ENCODE measurements around the gene AATF. TPM values are rescaled to one million over a fixed set of nuclear protein-coding genes. Genes with fewer than 3 reads are reported as not detected.

The AATF gene
- total RNA-seq, 1 donor from 2014 or later: 28.9 TPM

GRCh38 chr17:36977568-36977967 lies 28.8 kb downstream of the AATF start:
- peaks cover 10% of the 10 kb centered on the region for H4K20me1 ChIP-seq (ENCODE audit: low read depth)
- TF ChIP-seq CTCF (IDR thresholded peaks at IDR 0.05): no peak
- TF ChIP-seq EZH2 (IDR thresholded peaks at IDR 0.05): no peak
- no peak for TF ChIP-seq EZH2phosphoT487 (IDR thresholded peaks at IDR 0.05)
- no peak overlapping the region for H3K27ac ChIP-seq
- Mint-ChIP-seq H3K27ac (no peak overlapping the region), H3K9me3 (no peaks in the 10 kb centered on the region), H3K4me3 (no peak overlapping the region), H3K4me1 (peaks cover 19% of the 10 kb centered on the region), H3K27me3 (ENCODE audit: insufficient read depth, low read depth) (peaks cover 2% of the 10 kb centered on the region), H3K36me3 (peaks cover 1% of the 10 kb centered on the region)
- no peaks in the 10 kb centered on the region for H3K27me3 ChIP-seq
- H3K9ac ChIP-seq: no peak overlapping the region
- no peak for DNase-seq (ENCODE audit: low spot score)
- no peaks in the 10 kb centered on the region for H3K36me3 ChIP-seq
- H3K79me2 ChIP-seq (ENCODE audit: low read depth): peaks cover 29% of the 10 kb centered on the region
- H3K9me3 ChIP-seq (ENCODE audit: low read depth): no peaks in the 10 kb centered on the region
- no peak overlapping the region for H2AFZ ChIP-seq (replicated peaks)
- H3K4me1 ChIP-seq: peaks cover 30% of the 10 kb centered on the region
- peaks cover 6% of the 10 kb centered on the region for H3F3A ChIP-seq (ENCODE audit: low read depth)
- no peak overlapping the region for H3K4me2 ChIP-seq
- no peak overlapping the region for H3K4me3 ChIP-seq

GRCh38 chr17:36978810-36979564 lies 30.2 kb downstream of the AATF start:
- TF ChIP-seq CTCF (IDR thresholded peaks at IDR 0.05) (no peak), EZH2 (IDR thresholded peaks at IDR 0.05) (no peak), EZH2phosphoT487 (IDR thresholded peaks at IDR 0.05) (no peak)
- H3K4me3 ChIP-seq: no peak overlapping the region
- H3K27ac ChIP-seq: no peak overlapping the region
- H3K36me3 ChIP-seq: no peaks in the 10 kb centered on the region
- no peaks in the 10 kb centered on the region for H3K9me3 Mint-ChIP-seq
- H3K27me3 Mint-ChIP-seq (ENCODE audit: insufficient read depth, low read depth): peaks cover 2% of the 10 kb centered on the region
- peaks cover 26% of the 10 kb centered on the region for H3K79me2 ChIP-seq (ENCODE audit: low read depth)
- no peaks in the 10 kb centered on the region for H3K27me3 ChIP-seq
- H3K4me1 Mint-ChIP-seq: peaks cover 14% of the 10 kb centered on the region
- H3K4me2 ChIP-seq: no peak overlapping the region
- H3K27ac Mint-ChIP-seq: no peak overlapping the region
- H3K9ac ChIP-seq: no peak overlapping the region
- no peak overlapping the region for H3K4me3 Mint-ChIP-seq
- no peaks in the 10 kb centered on the region for H4K20me1 ChIP-seq (ENCODE audit: low read depth)
- peaks cover 4% of the 10 kb centered on the region for H3K36me3 Mint-ChIP-seq
- no peak overlapping the region for H2AFZ ChIP-seq (replicated peaks)
- no peak for DNase-seq (ENCODE audit: low spot score)
- peaks cover 5% of the 10 kb centered on the region for H3F3A ChIP-seq (ENCODE audit: low read depth)
- no peaks in the 10 kb centered on the region for H3K9me3 ChIP-seq (ENCODE audit: low read depth)
- peaks cover 20% of the 10 kb centered on the region for H3K4me1 ChIP-seq

- Mint-ChIP-seq H3K4me1 (peaks cover 14% of the 10 kb centered on the region), H3K36me3 (peaks cover 4% of the 10 kb centered on the region), H3K9me3 (no peaks in the 10 kb centered on the region), H3K4me3 (no peak overlapping the region), H3K27ac (no peak overlapping the region), H3K27me3 (ENCODE audit: insufficient read depth, low read depth) (peaks cover 2% of the 10 kb centered on the region)
- H2AFZ ChIP-seq (replicated peaks): no peak overlapping the region
- peaks cover 22% of the 10 kb centered on the region for H3K79me2 ChIP-seq (ENCODE audit: low read depth)
- H3K4me3 ChIP-seq: no peak overlapping the region
- peaks cover 5% of the 10 kb centered on the region for H3F3A ChIP-seq (ENCODE audit: low read depth)
- H3K4me2 ChIP-seq: no peak overlapping the region
- H3K9ac ChIP-seq: no peak overlapping the region
- no peak for DNase-seq (ENCODE audit: low spot score)
- no peaks in the 10 kb centered on the region for H3K27me3 ChIP-seq
- TF ChIP-seq EZH2phosphoT487 (IDR thresholded peaks at IDR 0.05) (no peak), EZH2 (IDR thresholded peaks at IDR 0.05) (no peak), CTCF (IDR thresholded peaks at IDR 0.05) (no peak)
- H3K9me3 ChIP-seq (ENCODE audit: low read depth): no peaks in the 10 kb centered on the region
- H3K4me1 ChIP-seq: peaks cover 20% of the 10 kb centered on the region
- no peaks in the 10 kb centered on the region for H4K20me1 ChIP-seq (ENCODE audit: low read depth)
- H3K36me3 ChIP-seq: no peaks in the 10 kb centered on the region
- H3K27ac ChIP-seq: no peak overlapping the region
Observed at GRCh38 chr17:36979565-36979941, 30.8 kb downstream of the AATF start.
